ENCODE results near the gene PSTK. TPM values are rescaled to one million over a fixed set of nuclear protein-coding genes. Genes with fewer than 3 reads are reported as not detected.

The PSTK gene
- total and polyA plus RNA-seq, 10 of the 15 experiments (the other 5 are each of a cell fraction or from before 2014, with no cell fraction given): 1.8 to 7.1 (median 3.4) TPM

DNA sequence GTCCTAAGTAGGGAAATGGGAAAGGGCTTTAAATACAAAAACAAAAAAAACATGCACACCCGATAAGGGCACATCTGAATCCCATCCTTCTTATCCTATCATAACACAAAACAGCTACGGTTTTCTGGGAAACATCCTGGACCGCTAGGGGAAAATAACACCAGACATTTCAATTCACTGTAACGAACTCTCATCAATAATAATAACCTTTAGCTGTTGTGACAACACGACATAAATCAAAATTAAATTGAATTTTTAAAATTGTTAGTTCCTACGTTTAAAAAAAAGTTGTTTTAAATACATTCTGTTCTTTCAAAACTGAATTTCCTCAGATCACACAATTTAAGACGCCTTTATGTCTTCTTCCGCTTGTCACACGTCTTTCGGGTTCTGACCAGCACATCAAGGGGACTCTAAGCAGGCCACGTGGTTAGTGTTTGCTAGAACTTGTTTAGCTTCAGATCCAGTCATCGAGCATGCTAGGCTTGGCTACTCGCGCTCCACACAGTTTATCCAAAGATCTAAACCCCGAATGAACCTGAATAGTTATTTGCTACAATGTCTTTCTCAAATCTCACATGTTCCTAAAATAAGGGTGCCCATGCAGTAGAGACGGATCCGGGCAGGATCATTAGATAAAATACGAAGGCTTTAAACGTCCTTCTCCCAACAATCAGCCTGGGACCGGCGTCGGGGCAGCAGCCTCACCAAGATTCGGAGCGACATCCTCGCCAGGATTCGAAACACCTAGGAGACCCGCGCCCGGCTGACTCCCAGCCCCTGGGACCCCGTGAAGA lies 27.6 kb downstream of the PSTK start:
- Histone ChIP-seq H2AFZ (ENCODE audit: control insufficient read depth, low read depth, low read length) (peak overlapping the region; percentile 86), H3K27ac (ENCODE audit: control insufficient read depth, insufficient read depth) (peak overlapping the region; percentile 81), H3K4me3 (peak overlapping the region; percentile 99), H3K79me2 (ENCODE audit: control insufficient read depth, insufficient read depth, low read length) (peaks cover 56% of the 10 kb centered on the region), H3K9me3 (replicated peaks; ENCODE audit: control insufficient read depth, insufficient read depth, low read length) (no peaks in the 10 kb centered on the region; the same call in 2 of the 3 replicates), H3K9ac (ENCODE audit: control insufficient read depth, insufficient read depth, low read length) (peak overlapping the region; percentile 87), H3K27me3 (replicated peaks in 1 of 2; ENCODE audit: control insufficient read depth in 2 of 2, insufficient read depth in 2 of 2, low read length in 1 of 2) (no peaks in the 10 kb centered on the region), H3K4me2 (ENCODE audit: control insufficient read depth, insufficient read depth) (peak overlapping the region; percentile 76), H3K4me1 (ENCODE audit: control insufficient read depth, insufficient read depth, low read length) (no peaks in the 10 kb centered on the region), H3K36me3 (ENCODE audit: control insufficient read depth in 2 of 2, insufficient read depth in 2 of 2, low read length in 1 of 2) (no peaks in the 10 kb centered on the region; a peak in 1 of 4 replicates), H4K20me1 (ENCODE audit: control insufficient read depth, insufficient read depth) (no peaks in the 10 kb centered on the region)
- peak; percentile 21 for DNase-seq (ENCODE audit: low read depth, low spot score)
- in situ Hi-C loops (cut with MboI): no loop called here
- ChIA-PET CTCF (interaction anchor here (0.6 to 3.2 kb wide), 7 partner anchors 8 to 217 kb away, joined by 3 to 38 read pairs (median 4); partner anchors contain the start of gene PSTK), SMC1A (ENCODE audit: uncharacterized antibody, unreplicated experiment) (interaction anchor here (0.7 to 2.7 kb wide), 9 partner anchors 10 to 27 kb away, joined by 3 to 14 read pairs (median 4); partner anchors contain the start of gene PSTK), POLR2A (interaction anchor here (0.5 to 2.3 kb wide), 9 partner anchors 10 to 167 kb away, joined by 3 to 21 read pairs (median 4); partner anchors contain the start of genes BUB3 and PSTK), RAD21 (ENCODE audit: unreplicated experiment) (interaction anchor here (1.0 to 2.3 kb wide), 4 partner anchors 13 to 146 kb away, joined by 3 to 21 read pairs (median 4); partner anchors contain the start of genes BUB3 and PSTK)
- peak; percentile 73 for ATAC-seq
- intact Hi-C loops (cut with micrococcal nuclease; ENCODE audit: unreplicated experiment): no loop called here
- 3% methylated on average over 30 of the region's 30 CpGs for whole genome bisulfite sequencing (ENCODE audit: insufficient coverage, insufficient replicate concordance, low lambda C conversion rate, missing lambda C conversion rate)
- no TSS peak for BruUV-seq (replicated peaks)
- FAIRE-seq: peak; percentile 77
- TF ChIP-seq SRF (IDR thresholded peaks at IDR 0.05; ENCODE audit: low read depth in 2 of 2, low read length in 2 of 2) (no peak), CHD2 (IDR thresholded peaks at IDR 0.05; ENCODE audit: borderline replicate concordance, low read depth, low read length) (0 out of 2 replicates have a peak, but pooled peaks have one; percentile 10), SKIL (IDR thresholded peaks at IDR 0.05; ENCODE audit: low read depth, poor library complexity, severe bottlenecking) (no peak), MXI1 (IDR thresholded peaks at IDR 0.05; ENCODE audit: low read depth, low read length) (peak; percentile 98), GABPA (IDR thresholded peaks at IDR 0.05; ENCODE audit: low read depth) (no peak), RCOR1 (conservative IDR thresholded peaks at IDR 0.05; ENCODE audit: low read depth, low read length) (no peak), SIN3A (IDR thresholded peaks at IDR 0.05; ENCODE audit: low read depth, low read length) (0 out of 2 replicates have a peak, but pooled peaks have one; percentile 69), RFX5 (IDR thresholded peaks at IDR 0.05; ENCODE audit: low read depth, low read length) (no peak), KLF5 (IDR thresholded peaks at IDR 0.05; ENCODE audit: partially characterized antibody) (no peak), PML (IDR thresholded peaks at IDR 0.05; ENCODE audit: low read length) (no peak), BRCA1 (IDR thresholded peaks at IDR 0.05; ENCODE audit: low read depth, low read length) (no peak), ZNF24 (IDR thresholded peaks at IDR 0.05) (no peak), USF2 (IDR thresholded peaks at IDR 0.05; ENCODE audit: borderline replicate concordance, low read depth, low read length) (peak; percentile 31; the same call in 1 of the 2 replicates), ZBTB4 (CRISPR knock-in tag; IDR thresholded peaks at IDR 0.05) (no peak)
- TF ChIP-seq, protein P1, sequence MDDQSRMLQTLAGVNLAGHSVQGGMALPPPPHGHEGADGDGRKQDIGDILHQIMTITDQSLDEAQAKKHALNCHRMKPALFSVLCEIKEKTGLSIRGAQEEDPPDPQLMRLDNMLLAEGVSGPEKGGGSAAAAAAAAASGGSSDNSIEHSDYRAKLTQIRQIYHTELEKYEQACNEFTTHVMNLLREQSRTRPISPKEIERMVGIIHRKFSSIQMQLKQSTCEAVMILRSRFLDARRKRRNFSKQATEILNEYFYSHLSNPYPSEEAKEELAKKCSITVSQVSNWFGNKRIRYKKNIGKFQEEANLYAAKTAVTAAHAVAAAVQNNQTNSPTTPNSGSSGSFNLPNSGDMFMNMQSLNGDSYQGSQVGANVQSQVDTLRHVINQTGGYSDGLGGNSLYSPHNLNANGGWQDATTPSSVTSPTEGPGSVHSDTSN (IDR thresholded peaks at IDR 0.05; ENCODE audit: insufficient replicate concordance, low read depth, low read length): no peak

All from GM12878 (cell line).